Mucosa of stomach (tissue), 1 donor: Measurements from ENCODE around the gene FAM120A.

Source experiments
- H3K27me3 ChIP-seq: one replicate; pipeline ENCODE4 v1.7.0; 2013; ENCODE audit warnings: mild to moderate bottlenecking, low read length; ENCODE audit not compliant: control insufficient read depth, insufficient read depth
- H3K36me3 ChIP-seq: one replicate; pipeline ENCODE4 v1.7.0; 2013; ENCODE audit warnings: low read length; ENCODE audit not compliant: control insufficient read depth, insufficient read depth
- H3K4me1 ChIP-seq: one replicate; pipeline ENCODE4 v1.7.0; 2013; ENCODE audit warnings: mild to moderate bottlenecking, low read length; ENCODE audit not compliant: control insufficient read depth, insufficient read depth
- H3K4me3 ChIP-seq: one replicate; pipeline ENCODE4 v1.7.0; 2013; ENCODE audit warnings: low read length
- H3K9ac ChIP-seq: one replicate; pipeline ENCODE4 v1.7.0; 2013; ENCODE audit warnings: mild to moderate bottlenecking, low read length, moderate library complexity
- H3K9me3 ChIP-seq: one replicate; pipeline ENCODE4 v1.7.0; 2013; ENCODE audit warnings: mild to moderate bottlenecking, low read length, moderate library complexity; ENCODE audit not compliant: control insufficient read depth
- donor health status: Pancreatic carcinoma.

Gene FAM120A

GRCh38 chr9:93465855-93466254 is 14.4 kb downstream of the FAM120A start:
- H3K4me1 ChIP-seq: peaks cover 71% of the 10 kb centered on the region
- peak overlapping the region; percentile 53 for H3K9ac ChIP-seq
- H3K36me3 ChIP-seq: no peaks in the 10 kb centered on the region
- no peak overlapping the region for H3K4me3 ChIP-seq
- H3K9me3 ChIP-seq: no peaks in the 10 kb centered on the region
- no peaks in the 10 kb centered on the region for H3K27me3 ChIP-seq

- peaks cover 69% of the 10 kb centered on the region for H3K4me1 ChIP-seq
- no peaks in the 10 kb centered on the region for H3K9me3 ChIP-seq
- peak overlapping the region; percentile 53 for H3K9ac ChIP-seq
- H3K27me3 ChIP-seq: no peaks in the 10 kb centered on the region
- no peak overlapping the region for H3K4me3 ChIP-seq
- H3K36me3 ChIP-seq: no peaks in the 10 kb centered on the region
These were observed 15.1 kb downstream of the FAM120A start for GRCh38 chr9:93466416-93467061.

GRCh38 chr9:93467062-93467416 is 15.6 kb downstream of the FAM120A start:
- Histone ChIP-seq H3K9ac (no peak overlapping the region), H3K27me3 (no peaks in the 10 kb centered on the region), H3K9me3 (no peaks in the 10 kb centered on the region), H3K4me3 (no peak overlapping the region), H3K4me1 (peaks cover 69% of the 10 kb centered on the region), H3K36me3 (no peaks in the 10 kb centered on the region)

GRCh38 chr9:93467462-93467861 is 16.0 kb downstream of the FAM120A start:
- no peaks in the 10 kb centered on the region for H3K36me3 ChIP-seq
- no peaks in the 10 kb centered on the region for H3K27me3 ChIP-seq
- H3K4me3 ChIP-seq: no peak overlapping the region
- H3K4me1 ChIP-seq: peaks cover 73% of the 10 kb centered on the region
- no peak overlapping the region for H3K9ac ChIP-seq
- H3K9me3 ChIP-seq: no peaks in the 10 kb centered on the region

- Histone ChIP-seq H3K4me3 (no peak overlapping the region), H3K27me3 (no peaks in the 10 kb centered on the region), H3K9me3 (no peaks in the 10 kb centered on the region), H3K4me1 (peaks cover 67% of the 10 kb centered on the region), H3K36me3 (no peaks in the 10 kb centered on the region), H3K9ac (peak overlapping the region; percentile 71)
These were observed 17.4 kb downstream of the FAM120A start for GRCh38 chr9:93468763-93469456.

GRCh38 chr9:93470391-93470790 is 18.9 kb downstream of the FAM120A start:
- Histone ChIP-seq H3K27me3 (no peaks in the 10 kb centered on the region), H3K36me3 (no peaks in the 10 kb centered on the region), H3K4me3 (no peak overlapping the region), H3K9me3 (no peaks in the 10 kb centered on the region), H3K9ac (no peak overlapping the region), H3K4me1 (peaks cover 53% of the 10 kb centered on the region)

GRCh38 chr9:93471124-93471523 is 19.6 kb downstream of the FAM120A start:
- Histone ChIP-seq H3K36me3 (no peaks in the 10 kb centered on the region), H3K9ac (no peak overlapping the region), H3K9me3 (no peaks in the 10 kb centered on the region), H3K4me1 (peaks cover 46% of the 10 kb centered on the region), H3K27me3 (no peaks in the 10 kb centered on the region), H3K4me3 (no peak overlapping the region)

- no peak overlapping the region for H3K9ac ChIP-seq
- H3K4me3 ChIP-seq: no peak overlapping the region
- no peaks in the 10 kb centered on the region for H3K36me3 ChIP-seq
- H3K9me3 ChIP-seq: no peaks in the 10 kb centered on the region
- no peaks in the 10 kb centered on the region for H3K27me3 ChIP-seq
- H3K4me1 ChIP-seq: peaks cover 27% of the 10 kb centered on the region
These were observed 21.9 kb downstream of the FAM120A start for GRCh38 chr9:93473411-93473810.

- Histone ChIP-seq H3K36me3 (no peaks in the 10 kb centered on the region), H3K4me3 (no peak overlapping the region), H3K4me1 (peaks cover 12% of the 10 kb centered on the region), H3K27me3 (no peaks in the 10 kb centered on the region), H3K9ac (no peak overlapping the region), H3K9me3 (no peaks in the 10 kb centered on the region)
These were observed 23.6 kb downstream of the FAM120A start for GRCh38 chr9:93475108-93475507.

GRCh38 chr9:93475856-93476255 is 24.4 kb downstream of the FAM120A start:
- H3K36me3 ChIP-seq: no peaks in the 10 kb centered on the region
- H3K27me3 ChIP-seq: no peaks in the 10 kb centered on the region
- peaks cover 5% of the 10 kb centered on the region for H3K4me1 ChIP-seq
- H3K9ac ChIP-seq: no peak overlapping the region
- H3K4me3 ChIP-seq: no peak overlapping the region
- no peaks in the 10 kb centered on the region for H3K9me3 ChIP-seq

GRCh38 chr9:93476924-93477323 is 25.4 kb downstream of the FAM120A start:
- no peak overlapping the region for H3K4me3 ChIP-seq
- no peak overlapping the region for H3K9ac ChIP-seq
- H3K36me3 ChIP-seq: no peaks in the 10 kb centered on the region
- H3K27me3 ChIP-seq: no peaks in the 10 kb centered on the region
- peaks cover 3% of the 10 kb centered on the region for H3K4me1 ChIP-seq
- H3K9me3 ChIP-seq: no peaks in the 10 kb centered on the region

- Histone ChIP-seq H3K9ac (no peak overlapping the region), H3K9me3 (no peaks in the 10 kb centered on the region), H3K4me1 (peaks cover under 1% of the 10 kb centered on the region), H3K36me3 (no peaks in the 10 kb centered on the region), H3K4me3 (no peak overlapping the region), H3K27me3 (no peaks in the 10 kb centered on the region)
These were observed 25.9 kb downstream of the FAM120A start for GRCh38 chr9:93477397-93477796.
